PFSK-1 (cell line): Measurements from ENCODE around the gene THRB.

ENCODE experiments used
- FOXP2 ChIP-seq: optimal IDR thresholded peaks from 2 replicates; pipeline ENCODE3; 2011; ENCODE audit warnings: borderline replicate concordance, control low read depth, inconsistent platforms; ENCODE audit not compliant: insufficient read depth; ENCODE audit errors: extremely low read length, extremely low read depth
- POLR2AphosphoS5 ChIP-seq: IDR thresholded peaks from 2 replicates; pipeline ENCODE4 v1.6.1; 2012; ENCODE audit warnings: low read depth, mild to moderate bottlenecking, control low read depth, low read length, moderate library complexity
- REST ChIP-seq, 2 experiments: IDR thresholded peaks; 2 replicates each; pipeline versions ENCODE4 v1.6.1 to v1.8.0; 2011 to 2012; ENCODE audit warnings: low read depth in 2 of 2, low read length in 2 of 2, control low read depth in 1 of 2, inconsistent platforms in 1 of 2, mild to moderate bottlenecking in 1 of 2, moderate library complexity in 1 of 2; ENCODE audit not compliant: insufficient read depth in 1 of 2
- TAF1 ChIP-seq: IDR thresholded peaks from 2 replicates; pipeline ENCODE4 v1.6.1; 2012; ENCODE audit warnings: low read length, control low read depth, borderline replicate concordance; ENCODE audit not compliant: insufficient read depth

DNA sequence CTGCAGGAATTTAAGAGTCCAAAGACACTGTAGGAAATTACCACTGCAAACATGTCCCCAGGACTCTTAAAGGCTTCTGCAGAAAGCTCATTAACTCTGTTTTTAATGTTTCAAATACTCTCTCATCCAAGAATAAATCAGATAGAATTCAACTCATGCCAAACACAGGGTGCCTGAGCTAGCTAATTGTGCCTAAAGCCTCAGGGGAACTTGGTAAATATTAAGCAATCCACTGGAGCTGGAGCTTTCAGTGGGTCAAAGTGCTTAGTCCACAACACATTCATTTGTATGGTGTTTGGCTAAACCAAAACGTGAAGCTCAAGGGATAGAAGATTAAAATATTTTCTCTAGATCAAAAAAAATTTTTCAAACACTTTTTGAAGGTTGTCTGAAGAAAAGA lies 131.4 kb downstream of the THRB start:
- TF ChIP-seq POLR2AphosphoS5 (no peak), REST (IDR thresholded peaks at IDR 0.05; ENCODE audit: insufficient read depth in 1 of 2, low read depth in 2 of 2, low read length in 2 of 2) (no peak), FOXP2 (no peak), TAF1 (no peak)
